ENCODE measurements around the gene UCK2. TPM values are rescaled to one million over a fixed set of nuclear protein-coding genes. Genes with fewer than 3 reads are reported as not detected.
A peak's percentile ranks its signal among the peaks of the same experiment; 100 is the strongest.

The UCK2 gene
- total and polyA plus RNA-seq, 10 of the 15 experiments (the other 5 are each of a cell fraction or from before 2014, with no cell fraction given) = 55.3 to 106 (median 84.9) TPM

GRCh38 chr1:165886193-165886592, 58.8 kb downstream of the UCK2 start:
- in situ Hi-C loops (cut with MboI) = loop anchor here (5.0 kb wide), 1 partner anchor 119 kb away; the partner anchor contains the start of gene TMCO1
- H3K9ac ChIP-seq (ENCODE audit: control insufficient read depth, insufficient read depth, low read length) = no peak overlapping the region

More at GRCh38 chr1:165886193-165886592, 58.8 kb downstream of the UCK2 start:
- peaks cover 6 to 7% of the 10 kb centered on the region in 2 experiments; a peak in 3 of 4 replicates for H3K36me3 ChIP-seq (ENCODE audit: control insufficient read depth in 2 of 2, insufficient read depth in 2 of 2, low read length in 1 of 2)
- no TSS peak for BruUV-seq (replicated peaks)
- ChIA-PET SMC1A (ENCODE audit: uncharacterized antibody, unreplicated experiment) (interaction anchor here (1.1 to 5.8 kb wide), 7 partner anchors 9 to 116 kb away, joined by 3 to 49 read pairs (median 11); no protein-coding TSS in a partner anchor), RAD21 (ENCODE audit: unreplicated experiment) (interaction anchor here (1.0 to 4.9 kb wide), 2 partner anchors 30 to 57 kb away, joined by 4 to 28 read pairs; no protein-coding TSS in a partner anchor), POLR2A (interaction anchor here (0.5 kb wide), 1 partner anchor 11 kb away, joined by 3 read pairs; no protein-coding TSS in a partner anchor), CTCF (no interaction called here)
- H3K4me2 ChIP-seq (ENCODE audit: control insufficient read depth, insufficient read depth) = peak overlapping the region; percentile 30; the same call in 1 of the 2 replicates
- DNase-seq (ENCODE audit: low read depth, low spot score) = no peak
- H3K4me3 ChIP-seq = no peak overlapping the region
- no peak for FAIRE-seq
- no peak for ATAC-seq
- TF ChIP-seq CUX1 (IDR thresholded peaks at IDR 0.05; ENCODE audit: insufficient replicate concordance, low read depth, low read length) (no peak), CTCF (IDR thresholded peaks at IDR 0.05 in 2 of 3, conservative IDR thresholded peaks at IDR 0.05 in 1 of 3; ENCODE audit: control insufficient read depth in 2 of 3, extremely low read depth in 1 of 3, insufficient read depth in 1 of 3, low read depth in 3 of 3, low read length in 3 of 3) (no peak), KDM1A (IDR thresholded peaks at IDR 0.05; ENCODE audit: borderline replicate concordance) (no peak), IRF4 (IDR thresholded peaks at IDR 0.05; ENCODE audit: low read depth, low read length) (no peak)
- peaks cover 81% of the 10 kb centered on the region for H3K79me2 ChIP-seq (ENCODE audit: control insufficient read depth, insufficient read depth, low read length)
- 100% methylated on average over 2 of the region's 2 CpGs for WGBS (ENCODE audit: insufficient coverage, insufficient replicate concordance, low lambda C conversion rate, missing lambda C conversion rate)
- intact Hi-C loops (cut with micrococcal nuclease; ENCODE audit: unreplicated experiment) = no loop called here
- H2AFZ ChIP-seq (ENCODE audit: control insufficient read depth, low read depth, low read length) = no peak overlapping the region
- H3K9me3 ChIP-seq (replicated peaks; ENCODE audit: control insufficient read depth, insufficient read depth, low read length) = no peaks in the 10 kb centered on the region
- H4K20me1 ChIP-seq (ENCODE audit: control insufficient read depth, insufficient read depth) = no peaks in the 10 kb centered on the region
- peaks cover 53% of the 10 kb centered on the region for H3K4me1 ChIP-seq (ENCODE audit: control insufficient read depth, insufficient read depth, low read length)
- no peak overlapping the region; the same call in 1 of the 2 replicates for H3K27ac ChIP-seq (ENCODE audit: control insufficient read depth, insufficient read depth)
- H3K27me3 ChIP-seq (replicated peaks in 1 of 2; ENCODE audit: control insufficient read depth in 2 of 2, insufficient read depth in 2 of 2, low read length in 1 of 2) = no peaks in the 10 kb centered on the region
